Raji (cell line): ENCODE data around the gene GCH1.

Source experiments
- POLR2A ChIP-seq: IDR thresholded peaks from 2 replicates; pipeline ENCODE4 v1.6.1; 2011; ENCODE audit warnings: low read depth, low read length, control low read depth; ENCODE audit not compliant: insufficient read depth

GCH1 gene

GRCh38 chr14:54815515-54815914, 87.1 kb downstream of the GCH1 start:
- TF ChIP-seq POLR2A, result no peak

- TF ChIP-seq POLR2A, result no peak
These were observed 87.6 kb downstream of the GCH1 start for GRCh38 chr14:54815016-54815415.

GRCh38 chr14:54814076-54814475, 88.5 kb downstream of the GCH1 start:
- no peak for TF ChIP-seq POLR2A

GRCh38 chr14:54813081-54813480, 89.5 kb downstream of the GCH1 start:
- TF ChIP-seq POLR2A, result no peak

- no peak for TF ChIP-seq POLR2A
These were observed 90.0 kb downstream of the GCH1 start for GRCh38 chr14:54812617-54813016.

GRCh38 chr14:54809767-54810166, 92.9 kb downstream of the GCH1 start:
- no peak for TF ChIP-seq POLR2A

- TF ChIP-seq POLR2A, result no peak
These were observed 94.1 kb downstream of the GCH1 start for GRCh38 chr14:54808326-54809161.

- TF ChIP-seq POLR2A, result no peak
These were observed 94.7 kb downstream of the GCH1 start for GRCh38 chr14:54807881-54808280.

GRCh38 chr14:54807428-54807827, 95.2 kb downstream of the GCH1 start:
- no peak for TF ChIP-seq POLR2A

- TF ChIP-seq POLR2A, result no peak
These were observed 96.0 kb downstream of the GCH1 start for GRCh38 chr14:54806616-54807015.

GRCh38 chr14:54805445-54806322, 96.9 kb downstream of the GCH1 start:
- TF ChIP-seq POLR2A, result no peak

- no peak for TF ChIP-seq POLR2A
These were observed 97.6 kb downstream of the GCH1 start for GRCh38 chr14:54805070-54805444.

- TF ChIP-seq POLR2A, result no peak
These were observed 98.0 kb downstream of the GCH1 start for GRCh38 chr14:54804538-54805041.

- no peak for TF ChIP-seq POLR2A
These were observed 98.6 kb downstream of the GCH1 start for GRCh38 chr14:54803926-54804537.

GRCh38 chr14:54803396-54803795, 99.2 kb downstream of the GCH1 start:
- no peak for TF ChIP-seq POLR2A
